AG04450 (cell line): ENCODE data around the gene IL10RB. TPM values are rescaled to one million over a fixed set of nuclear protein-coding genes. Genes with fewer than 3 reads are reported as not detected.

ENCODE experiments used
- CTCF ChIA-PET: fragments of 300-600, 350-600 bp; formaldehyde crosslinking; extraction: SDS; loops from one replicate; lab custom pipeline; 2022; ENCODE audit warnings: antibody characterized with exemption, inconsistent platforms; lab: Charles Lee
- POLR2A ChIA-PET: fragments of 350-600 bp; formaldehyde crosslinking; extraction: SDS; loops from one replicate; lab custom pipeline; 2021; ENCODE audit warnings: antibody characterized with exemption, inconsistent platforms; lab: Yijun Ruan, JAX
- DNase-seq: peaks from one replicate; pipeline ENCODE4 v3.0.0-alpha.2; 2011; ENCODE audit warnings: low read depth, low spot score
- H3K27ac ChIP-seq: one replicate; pipeline ENCODE4 v1.5.1; 2012; ENCODE audit warnings: low read depth, low read length, control low read depth
- H3K27me3 ChIP-seq: one replicate; pipeline ENCODE4 v1.6.0; 2012; ENCODE audit warnings: low read length; ENCODE audit not compliant: control insufficient read depth, insufficient read depth
- H3K4me3 ChIP-seq: 2 replicates; pipeline ENCODE4 v1.5.1; 2011; ENCODE audit warnings: mild to moderate bottlenecking, low read depth, low read length, control low read depth
- H3K9me3 ChIP-seq: 2 replicates; pipeline ENCODE4 v1.5.1; 2012; ENCODE audit warnings: low read length; ENCODE audit not compliant: control insufficient read depth, insufficient read depth
- CTCF ChIP-seq: IDR thresholded peaks from 2 replicates; pipeline ENCODE4 v1.5.1; 2011; ENCODE audit warnings: low read depth, low read length, control low read depth, inconsistent platforms
- polyA plus RNA-seq: library from polyadenylated mRNA; depleted of rRNA; stranded (reverse); fragments of >200 nt; gene quantifications from 2 replicates; pipeline ENCODE4 v1.2.3, GENCODE V29; 2011

IL10RB gene
- polyA plus RNA-seq, 1 experiment = 46.4 TPM

GRCh38 chr21:33228455-33228854 lies 37.7 kb upstream of the IL10RB start:
- H3K27me3 ChIP-seq = no peaks in the 10 kb centered on the region
- no peak for TF ChIP-seq CTCF
- no peak overlapping the region for H3K27ac ChIP-seq
- DNase-seq = no peak
- H3K9me3 ChIP-seq = no peaks in the 10 kb centered on the region; the same call in 1 of the 2 replicates
- CTCF ChIA-PET = no interaction called here
- POLR2A ChIA-PET = interaction anchor here (1.1 kb wide), 1 partner anchor 97 kb away, joined by 3 read pairs; the partner anchor contains the start of gene IFNAR1
- no peak overlapping the region for H3K4me3 ChIP-seq

DNA sequence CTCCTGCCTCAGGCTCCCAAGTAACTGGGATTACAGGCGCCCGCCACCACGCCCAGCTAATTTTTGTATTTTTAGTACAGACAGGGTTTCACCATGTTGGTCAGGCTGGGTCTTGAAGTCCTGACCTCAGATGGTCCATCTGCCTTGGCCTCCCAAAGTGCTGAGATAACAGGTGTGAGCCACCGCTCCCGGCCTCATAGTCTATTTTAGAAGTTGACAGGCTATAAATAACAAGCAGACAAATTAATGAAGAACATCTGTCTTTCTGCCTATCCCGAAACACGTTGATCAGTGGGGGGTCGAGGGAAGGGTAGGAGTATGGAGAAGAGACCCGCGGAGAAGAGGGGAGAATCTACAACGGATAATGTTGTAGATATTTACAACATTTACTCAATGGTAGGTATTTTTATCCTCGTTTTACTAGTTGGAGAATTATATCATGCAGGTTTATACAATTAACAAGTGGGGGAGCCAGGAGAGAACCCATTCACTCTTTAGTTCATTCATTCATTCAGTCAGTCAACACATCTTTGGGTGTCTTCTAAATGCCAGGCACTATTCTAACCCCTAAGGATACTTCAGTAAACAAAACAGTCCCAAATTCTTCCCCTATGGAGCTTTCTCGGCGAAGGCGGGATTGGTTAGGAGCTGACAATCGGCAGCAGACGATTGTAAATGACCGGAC lies 36.9 kb upstream of the IL10RB start:
- Histone ChIP-seq H3K27ac (no peak overlapping the region), H3K9me3 (no peaks in the 10 kb centered on the region; the same call in 1 of the 2 replicates), H3K27me3 (no peaks in the 10 kb centered on the region), H3K4me3 (peak overlapping the region; percentile 56)
- DNase-seq = no peak
- no peak for TF ChIP-seq CTCF
- ChIA-PET CTCF (no interaction called here), POLR2A (interaction anchor here (1.1 kb wide), 1 partner anchor 96 kb away, joined by 3 read pairs; the partner anchor contains the start of gene IFNAR1)

GRCh38 chr21:33229784-33230544 lies 36.2 kb upstream of the IL10RB start, which contains the start of gene IFNAR2:
Gene IFNAR2, plus strand, starts transcription at chr21:33229938. Its CDS starts 11,985 bp downstream, at chr21:33241923.
- TF ChIP-seq CTCF = no peak

DNA sequence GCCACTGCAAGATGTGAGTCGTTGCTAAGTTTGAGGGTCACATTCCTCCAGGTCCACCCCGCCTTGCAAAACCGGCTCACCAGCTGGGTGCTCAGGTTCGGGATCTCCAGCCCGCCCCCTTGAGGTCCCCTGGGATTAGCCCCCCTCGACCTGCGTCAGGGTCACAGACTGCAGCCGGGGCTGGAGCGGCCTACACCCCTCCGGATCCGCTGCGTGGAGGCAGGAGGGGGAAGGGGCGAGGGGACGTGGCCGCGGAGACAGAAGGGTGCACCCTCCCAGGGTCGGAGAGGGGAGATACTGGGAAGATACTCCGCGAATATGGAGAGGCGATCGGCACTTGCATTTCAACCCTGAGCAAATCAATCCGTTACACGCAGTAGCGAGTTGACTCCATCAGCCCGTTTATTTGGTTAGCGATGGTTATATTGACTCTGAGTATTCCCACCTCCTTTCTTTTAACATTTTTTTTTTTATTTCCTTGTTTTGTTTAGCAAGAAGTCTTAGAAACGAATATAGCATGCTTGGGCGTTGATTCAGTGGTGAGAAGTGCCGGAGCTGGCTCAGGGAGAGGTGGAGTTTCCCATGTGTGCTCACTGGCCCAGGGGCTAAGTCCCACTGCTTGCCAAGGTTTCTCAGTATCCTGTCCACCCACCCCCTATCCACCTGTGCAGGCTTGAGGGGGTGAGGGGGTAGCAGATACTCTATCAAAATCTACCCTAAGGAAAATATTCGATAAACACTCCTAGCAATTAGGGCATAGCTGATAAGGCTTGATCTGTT lies 35.4 kb upstream of the IL10RB start:
- ChIA-PET CTCF (no interaction called here), POLR2A (no interaction called here)

More at GRCh38 chr21:33229784-33230544, 36.2 kb upstream of the IL10RB start, which contains the start of gene IFNAR2:
- peak within 1 kb of the TSS; percentile 49 for H3K27ac ChIP-seq
- H3K4me3 ChIP-seq = peak within 1 kb of the TSS; percentile 85
- no peak for DNase-seq
- H3K9me3 ChIP-seq = no peaks in the 10 kb centered on the region; the same call in 1 of the 2 replicates
- ChIA-PET POLR2A (no interaction called here), CTCF (no interaction called here)
- no peaks in the 10 kb centered on the region for H3K27me3 ChIP-seq

More for the DNA sequence above, 35.4 kb upstream of the IL10RB start:
- no peaks in the 10 kb centered on the region; the same call in 1 of the 2 replicates for H3K9me3 ChIP-seq
- H3K27ac ChIP-seq = peak overlapping the region; percentile 49
- no peaks in the 10 kb centered on the region for H3K27me3 ChIP-seq
- TF ChIP-seq CTCF = no peak
- DNase-seq = no peak
- peak overlapping the region; percentile 85 for H3K4me3 ChIP-seq
